HEK293 (cell line): ENCODE results near the gene HPSE.

ENCODE experiments used
- GLI2 ChIP-seq: fragments of 450-650 bp; formaldehyde crosslinking; IDR thresholded peaks from 2 replicates; pipeline ENCODE4; 2017; ENCODE audit warnings: missing biosample characterization, missing genetic modification characterization, low read depth, borderline replicate concordance
- GLI4 ChIP-seq: fragments of 450-650 bp; formaldehyde crosslinking; IDR thresholded peaks from 2 replicates; pipeline ENCODE4 v1.5.1; 2016; ENCODE audit warnings: missing biosample characterization, missing genetic modification characterization
- KLF10 ChIP-seq: fragments of 450-650 bp; IDR thresholded peaks from 2 replicates; pipeline ENCODE4 v1.5.1; 2018; ENCODE audit warnings: missing biosample characterization, mild to moderate bottlenecking, missing genetic modification characterization
- KLF16 ChIP-seq: fragments of 450-650 bp; formaldehyde crosslinking; IDR thresholded peaks from 2 replicates; pipeline ENCODE4 v1.5.1; 2017; ENCODE audit warnings: missing biosample characterization, missing genetic modification characterization
- OVOL3 ChIP-seq: fragments of 450-650 bp; formaldehyde crosslinking; IDR thresholded peaks from 2 replicates; pipeline ENCODE4 v1.5.1; 2016; ENCODE audit warnings: missing biosample characterization, missing genetic modification characterization
- PATZ1 ChIP-seq: fragments of 450-650 bp; formaldehyde crosslinking; IDR thresholded peaks from 2 replicates; pipeline ENCODE4 v1.5.1; 2016; ENCODE audit warnings: missing biosample characterization, missing genetic modification characterization
- REST ChIP-seq: fragments of 450-650 bp; formaldehyde crosslinking; IDR thresholded peaks from 2 replicates; pipeline ENCODE4 v1.5.1; 2016; ENCODE audit warnings: missing biosample characterization, missing genetic modification characterization
- SALL2 ChIP-seq: fragments of 450-650 bp; formaldehyde crosslinking; IDR thresholded peaks from 2 replicates; pipeline ENCODE4 v1.5.0; 2017; ENCODE audit warnings: missing biosample characterization, mild to moderate bottlenecking, missing genetic modification characterization, borderline replicate concordance
- SP3 ChIP-seq: fragments of 450-650 bp; formaldehyde crosslinking; IDR thresholded peaks from 2 replicates; pipeline ENCODE4 v1.5.1; 2016; ENCODE audit warnings: missing biosample characterization, missing genetic modification characterization
- TRIM28 ChIP-seq: IDR thresholded peaks from 2 replicates; pipeline ENCODE4 v1.6.1; 2011; ENCODE audit warnings: low read length, control low read depth, borderline replicate concordance
- ZBTB26 ChIP-seq: fragments of 450-650 bp; formaldehyde crosslinking; optimal IDR thresholded peaks from 2 replicates; pipeline ENCODE3; 2016; ENCODE audit warnings: missing biosample characterization, mild to moderate bottlenecking, missing genetic modification characterization
- ZFP3 ChIP-seq: fragments of 450-650 bp; formaldehyde crosslinking; IDR thresholded peaks from 2 replicates; pipeline ENCODE4 v1.5.1; 2016; ENCODE audit warnings: low read depth, missing biosample characterization, missing genetic modification characterization
- ZNF202 ChIP-seq: fragments of 450-650 bp; formaldehyde crosslinking; IDR thresholded peaks from 2 replicates; pipeline ENCODE4 v1.5.1; 2016; ENCODE audit warnings: missing biosample characterization, missing genetic modification characterization, borderline replicate concordance
- ZNF266 ChIP-seq: fragments of 450-650 bp; formaldehyde crosslinking; IDR thresholded peaks from 2 replicates; pipeline ENCODE4 v1.5.1; 2016; ENCODE audit warnings: missing biosample characterization, missing genetic modification characterization, low read depth
- ZNF274 ChIP-seq, 2 experiments: fragments of 200-500 bp in 1 of 2; fragments of 450-650 bp in 1 of 2; sonication (Bioruptor generic) in 1 of 2; formaldehyde crosslinking in 1 of 2; IDR thresholded peaks; 2 replicates each; pipeline versions ENCODE4 v1.5.1 to v1.6.1; 2014 to 2016; ENCODE audit warnings: borderline replicate concordance in 1 of 2, inconsistent platforms in 1 of 2, low read length in 1 of 2, missing biosample characterization in 1 of 2, missing genetic modification characterization in 1 of 2
- ZNF280D ChIP-seq: fragments of 450-650 bp; formaldehyde crosslinking; IDR thresholded peaks from 2 replicates; pipeline ENCODE4 v1.5.1; 2016; ENCODE audit warnings: missing biosample characterization, missing genetic modification characterization
- ZNF335 ChIP-seq: fragments of 450-650 bp; formaldehyde crosslinking; conservative IDR thresholded peaks from 2 replicates; pipeline ENCODE4 v1.5.1; 2016; ENCODE audit warnings: missing biosample characterization, missing genetic modification characterization
- ZNF350 ChIP-seq: fragments of 450-650 bp; formaldehyde crosslinking; IDR thresholded peaks from 2 replicates; pipeline ENCODE4 v1.5.0; 2017; ENCODE audit warnings: missing biosample characterization, mild to moderate bottlenecking, missing genetic modification characterization
- ZNF366 ChIP-seq: fragments of 450-650 bp; formaldehyde crosslinking; conservative IDR thresholded peaks from 2 replicates; pipeline ENCODE4 v1.5.1; 2016; ENCODE audit warnings: missing biosample characterization, missing genetic modification characterization
- ZNF391 ChIP-seq: fragments of 450-650 bp; formaldehyde crosslinking; IDR thresholded peaks from 2 replicates; pipeline ENCODE4 v1.5.1; 2016; ENCODE audit warnings: low read depth, missing biosample characterization, missing genetic modification characterization, borderline replicate concordance
- ZNF416 ChIP-seq: fragments of 450-650 bp; formaldehyde crosslinking; IDR thresholded peaks from 2 replicates; pipeline ENCODE4 v1.5.1; 2016; ENCODE audit warnings: missing biosample characterization, missing genetic modification characterization
- ZNF48 ChIP-seq: fragments of 450-650 bp; formaldehyde crosslinking; IDR thresholded peaks from 2 replicates; pipeline ENCODE4 v1.5.1; 2016; ENCODE audit warnings: missing biosample characterization, missing genetic modification characterization
- ZNF488 ChIP-seq: fragments of 450-650 bp; formaldehyde crosslinking; IDR thresholded peaks from 2 replicates; pipeline ENCODE4 v1.5.1; 2016; ENCODE audit warnings: missing biosample characterization, missing genetic modification characterization
- ZNF521 ChIP-seq: fragments of 450-650 bp; formaldehyde crosslinking; IDR thresholded peaks from 2 replicates; pipeline ENCODE4 v1.5.1; 2017; ENCODE audit warnings: missing biosample characterization, mild to moderate bottlenecking, missing genetic modification characterization
- ZNF596 ChIP-seq: fragments of 450-650 bp; IDR thresholded peaks from 2 replicates; pipeline ENCODE4 v1.5.0; 2018; ENCODE audit warnings: missing biosample characterization, mild to moderate bottlenecking, missing genetic modification characterization, moderate library complexity
- TF ChIP-seq, protein P1 (sequence below): fragments of 450-650 bp; formaldehyde crosslinking; IDR thresholded peaks from 2 replicates; pipeline ENCODE4 v1.5.1; 2017; ENCODE audit warnings: missing biosample characterization, missing genetic modification characterization
- TF ChIP-seq, protein P2 (sequence below): fragments of 450-650 bp; formaldehyde crosslinking; IDR thresholded peaks from 2 replicates; pipeline ENCODE4 v1.5.1; 2016; ENCODE audit warnings: missing biosample characterization, missing genetic modification characterization, low read depth

Gene HPSE

GRCh38 chr4:83255584-83255983 is 79.1 kb downstream of the HPSE start (continued):
- TF ChIP-seq, protein P1, sequence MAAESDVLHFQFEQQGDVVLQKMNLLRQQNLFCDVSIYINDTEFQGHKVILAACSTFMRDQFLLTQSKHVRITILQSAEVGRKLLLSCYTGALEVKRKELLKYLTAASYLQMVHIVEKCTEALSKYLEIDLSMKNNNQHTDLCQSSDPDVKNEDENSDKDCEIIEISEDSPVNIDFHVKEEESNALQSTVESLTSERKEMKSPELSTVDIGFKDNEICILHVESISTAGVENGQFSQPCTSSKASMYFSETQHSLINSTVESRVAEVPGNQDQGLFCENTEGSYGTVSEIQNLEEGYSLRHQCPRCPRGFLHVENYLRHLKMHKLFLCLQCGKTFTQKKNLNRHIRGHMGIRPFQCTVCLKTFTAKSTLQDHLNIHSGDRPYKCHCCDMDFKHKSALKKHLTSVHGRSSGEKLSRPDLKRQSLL = peak; percentile 26; the same call in 1 of the 2 replicates
- no peak for TF ChIP-seq PATZ1 (tag by site-specific recombination)
- no peak for TF ChIP-seq REST (tag by site-specific recombination)
- peak; percentile 36; the same call in 1 of the 2 replicates for TF ChIP-seq GLI2 (tag by site-specific recombination)
- no peak for TF ChIP-seq ZNF488 (tag by site-specific recombination)
- TF ChIP-seq ZBTB26 (tag by site-specific recombination) = no peak
- TF ChIP-seq GLI4 (tag by site-specific recombination) = no peak
- no peak for TF ChIP-seq ZNF335 (tag by site-specific recombination)
- TF ChIP-seq ZNF48 (tag by site-specific recombination) = no peak
- TF ChIP-seq ZNF416 (tag by site-specific recombination) = no peak
- no peak for TF ChIP-seq ZNF274 (IDR thresholded peaks at IDR 0.05; ENCODE audit: low read length)
- TF ChIP-seq ZNF274 (tag by site-specific recombination; IDR thresholded peaks at IDR 0.05; ENCODE audit: borderline replicate concordance) = no peak
- no peak for TF ChIP-seq SP3 (tag by site-specific recombination)
- TF ChIP-seq OVOL3 (tag by site-specific recombination) = no peak
- no peak for TF ChIP-seq ZNF266 (tag by site-specific recombination)
- TF ChIP-seq ZNF202 (tag by site-specific recombination) = no peak
- TF ChIP-seq ZNF596 (tag by site-specific recombination) = no peak
- no peak for TF ChIP-seq KLF16 (tag by site-specific recombination)
- no peak for TF ChIP-seq ZNF280D (tag by site-specific recombination)
- TF ChIP-seq ZNF521 (tag by site-specific recombination) = no peak
- no peak; the same call in 1 of the 2 replicates for TF ChIP-seq TRIM28
- no peak for TF ChIP-seq ZFP3
- no peak for TF ChIP-seq ZNF350 (tag by site-specific recombination)
- TF ChIP-seq ZNF391 (tag by site-specific recombination) = peak; percentile 69; the same call in 1 of the 2 replicates
- TF ChIP-seq, protein P2, sequence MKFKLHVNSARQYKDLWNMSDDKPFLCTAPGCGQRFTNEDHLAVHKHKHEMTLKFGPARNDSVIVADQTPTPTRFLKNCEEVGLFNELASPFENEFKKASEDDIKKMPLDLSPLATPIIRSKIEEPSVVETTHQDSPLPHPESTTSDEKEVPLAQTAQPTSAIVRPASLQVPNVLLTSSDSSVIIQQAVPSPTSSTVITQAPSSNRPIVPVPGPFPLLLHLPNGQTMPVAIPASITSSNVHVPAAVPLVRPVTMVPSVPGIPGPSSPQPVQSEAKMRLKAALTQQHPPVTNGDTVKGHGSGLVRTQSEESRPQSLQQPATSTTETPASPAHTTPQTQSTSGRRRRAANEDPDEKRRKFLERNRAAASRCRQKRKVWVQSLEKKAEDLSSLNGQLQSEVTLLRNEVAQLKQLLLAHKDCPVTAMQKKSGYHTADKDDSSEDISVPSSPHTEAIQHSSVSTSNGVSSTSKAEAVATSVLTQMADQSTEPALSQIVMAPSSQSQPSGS (tag by site-specific recombination) = peak; percentile 58
- TF ChIP-seq KLF10 (tag by site-specific recombination) = peak; percentile 67; the same call in 1 of the 2 replicates
- TF ChIP-seq SALL2 = no peak
- TF ChIP-seq ZNF366 (tag by site-specific recombination) = peak; percentile 44
